GM18861 (cell line): ENCODE results near the gene PRAMEF5.
"Not testable (repeated sequence)": the region's sequence is repeated elsewhere in the genome, so short reads cannot be mapped to it uniquely, and the experiment has no call there.

ENCODE experiments used
- ATAC-seq: cut with Tn5 transposase; IDR thresholded peaks from one replicate; pipeline ENCODE4 v1.9.1; 2021; ENCODE audit not compliant: unreplicated experiment

The PRAMEF5 gene

DNA sequence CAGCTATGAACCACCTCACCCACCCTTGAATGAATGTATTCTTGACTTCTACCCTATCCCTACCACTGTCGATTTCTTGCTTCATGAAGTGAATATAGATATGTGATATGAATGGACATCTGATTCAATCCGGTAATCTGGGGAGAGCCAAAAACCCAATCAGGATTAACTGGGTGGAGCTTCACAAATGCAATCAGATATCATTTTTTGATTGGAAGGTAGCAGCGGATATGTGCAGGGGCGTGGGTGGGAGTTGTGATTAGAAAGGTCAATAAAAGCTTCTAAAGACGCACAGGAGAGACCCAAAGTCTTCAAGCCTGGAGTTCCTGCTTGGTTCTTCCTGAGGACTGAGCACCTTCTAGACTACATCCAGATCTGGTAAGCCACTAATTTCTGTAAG, at the start of gene PRAMEF5:
Gene PRAMEF5, plus strand, starts transcription at position 301 of the 400 bp plus-strand sequence. CDS start 5,071 bp downstream, outside the sequence.
- ATAC-seq: not testable (repeated sequence)

- ATAC-seq: not testable (repeated sequence)
Observed at GRCh38 chr1:13208712-13209111, 45.3 kb upstream of the PRAMEF5 start.

DNA sequence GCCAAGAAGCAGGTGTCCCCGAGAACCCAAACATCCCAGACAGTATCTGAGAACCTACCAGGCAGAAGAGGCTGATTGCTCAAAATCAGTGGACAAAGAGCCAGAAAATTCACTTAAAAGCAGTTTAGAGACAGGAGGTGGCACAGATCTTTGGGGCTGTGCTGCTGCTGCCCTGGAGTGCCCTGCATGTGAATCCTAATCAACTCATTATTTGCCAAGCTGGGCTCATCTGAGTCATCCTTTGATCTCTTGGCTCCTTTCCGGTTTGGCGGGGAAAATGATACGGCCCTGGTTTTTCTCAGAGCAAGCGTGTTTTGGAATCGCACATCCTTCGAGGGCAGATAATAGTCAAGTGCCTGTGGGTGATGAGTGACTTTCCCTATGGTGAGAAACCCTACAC, 37.4 kb upstream of the PRAMEF5 start:
- not testable (repeated sequence) for ATAC-seq

- ATAC-seq: not testable (repeated sequence)
Observed at GRCh38 chr1:13219203-13219602, 34.8 kb upstream of the PRAMEF5 start.

DNA sequence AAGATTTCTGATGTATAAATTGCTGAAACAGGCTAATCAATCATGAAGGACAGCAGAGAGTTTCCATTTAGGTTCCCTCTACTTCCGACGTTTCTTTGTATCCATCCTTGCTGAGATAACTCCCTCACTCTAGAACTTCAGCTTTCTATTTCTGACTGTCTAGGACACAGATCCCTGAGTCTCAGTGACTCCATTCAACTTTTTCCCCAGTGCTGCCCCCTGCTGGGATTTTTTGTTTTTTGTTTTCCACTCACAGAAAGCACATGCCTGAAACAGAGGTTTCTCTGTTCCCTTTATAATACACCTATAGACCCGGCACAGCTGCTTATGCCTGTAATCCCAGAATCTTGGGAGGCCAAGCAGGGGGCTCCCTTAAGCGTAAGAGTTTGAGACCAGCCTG, 31.2 kb upstream of the PRAMEF5 start:
- ATAC-seq: not testable (repeated sequence)

DNA sequence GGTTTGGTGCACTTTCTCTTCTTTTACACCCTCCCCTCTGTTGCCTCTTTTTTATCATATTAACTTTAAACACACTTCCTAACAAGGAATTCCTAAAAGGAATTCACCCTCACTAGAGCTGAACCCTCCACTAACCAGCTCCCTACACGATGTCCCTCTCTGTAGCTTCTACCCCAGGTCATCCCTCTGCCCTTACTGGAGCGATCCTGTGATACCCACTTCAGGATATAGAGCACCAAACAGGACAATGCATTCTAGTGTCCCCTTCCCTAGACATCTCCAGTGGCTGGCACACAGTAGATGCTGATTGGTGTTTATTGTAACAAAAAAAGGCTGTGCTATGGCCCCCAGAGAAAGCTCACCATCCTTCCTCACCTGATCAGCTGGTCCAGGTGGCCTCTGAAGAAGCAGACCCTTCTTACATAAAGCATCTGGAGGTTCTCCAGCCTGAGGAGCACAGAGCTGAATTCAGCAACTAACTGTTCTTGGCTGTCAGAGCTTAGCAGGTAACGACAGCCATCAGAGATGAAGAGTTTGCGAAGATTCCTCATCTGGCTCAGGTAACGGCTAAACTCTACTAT, 29.4 kb upstream of the PRAMEF5 start:
- no peak for ATAC-seq

DNA sequence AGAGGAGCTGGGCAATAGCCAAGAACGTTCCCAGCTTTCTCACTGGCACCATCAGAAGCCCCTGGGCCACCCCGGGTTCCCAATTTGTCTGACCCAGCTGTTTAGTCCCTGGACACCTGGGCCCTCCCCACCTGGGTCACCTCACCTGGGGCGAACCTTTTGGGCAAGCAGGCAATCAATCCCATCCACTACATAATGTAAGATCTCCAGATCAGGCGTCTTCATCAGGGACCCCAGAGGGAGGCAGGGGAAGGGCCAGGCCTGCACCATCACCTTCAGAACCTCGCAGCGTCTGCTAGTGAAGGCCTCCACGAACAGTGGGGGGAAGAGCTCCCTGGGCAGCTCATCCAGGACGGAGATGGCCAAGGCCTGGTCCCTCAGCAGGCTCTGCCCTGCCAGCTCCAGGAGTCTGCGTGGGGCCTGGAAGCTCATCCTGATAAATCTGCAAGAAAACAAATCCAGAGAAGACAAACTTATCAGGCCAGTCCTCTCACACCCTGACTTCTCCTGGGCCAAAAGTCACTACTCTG, 28.3 kb upstream of the PRAMEF5 start, which contains the start of gene PRAMEF18:
Gene PRAMEF18, minus strand, starts transcription at position 480 of the 530 bp plus-strand sequence. Its CDS starts 48 bp downstream, at position 432.
- not testable (repeated sequence) for ATAC-seq

DNA sequence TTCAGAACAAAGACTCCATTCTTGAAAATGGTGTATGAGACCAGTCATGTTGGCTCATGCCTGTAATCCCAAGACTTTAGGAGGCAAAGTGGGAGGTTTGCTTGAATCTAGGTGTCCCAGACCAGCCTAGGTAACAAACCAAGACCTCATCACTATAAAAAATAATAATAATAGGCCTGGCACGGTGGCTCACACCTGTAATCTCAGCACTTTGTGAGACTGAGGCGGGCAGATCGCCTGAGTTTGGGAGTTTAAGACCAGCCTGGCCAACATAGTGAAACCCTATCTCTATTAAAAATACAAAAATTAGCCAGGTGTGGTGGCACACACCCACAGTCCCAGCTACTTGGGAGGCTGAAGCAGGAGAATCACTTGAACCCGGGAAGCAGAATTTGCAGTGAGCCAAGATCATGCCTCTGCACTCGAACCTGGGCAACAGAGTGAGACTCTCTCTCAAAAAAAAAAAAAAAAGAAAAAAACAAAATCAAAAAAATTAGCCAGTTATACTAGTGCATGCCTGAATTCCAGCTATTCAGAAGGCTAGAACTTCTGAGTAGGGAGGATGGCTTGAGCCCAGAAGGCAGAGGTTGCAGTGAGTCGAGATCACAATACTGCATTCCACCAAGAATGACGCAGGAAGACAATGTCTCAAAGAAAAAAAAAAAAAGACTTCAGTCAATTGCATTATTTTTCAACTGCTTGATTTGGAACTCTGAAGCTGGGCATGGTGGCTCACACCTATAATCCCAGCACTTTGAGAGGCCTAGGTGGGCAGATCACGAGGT, 26.5 kb upstream of the PRAMEF5 start:
- not testable (repeated sequence) for ATAC-seq

GRCh38 chr1:13228343-13228781, 25.6 kb upstream of the PRAMEF5 start:
- no peak for ATAC-seq

GRCh38 chr1:13230096-13230495, 23.9 kb upstream of the PRAMEF5 start:
- not testable (repeated sequence) for ATAC-seq

GRCh38 chr1:13230601-13231000, 23.4 kb upstream of the PRAMEF5 start:
- not testable (repeated sequence) for ATAC-seq

GRCh38 chr1:13231061-13231750, 22.8 kb upstream of the PRAMEF5 start:
- not testable (repeated sequence) for ATAC-seq

DNA sequence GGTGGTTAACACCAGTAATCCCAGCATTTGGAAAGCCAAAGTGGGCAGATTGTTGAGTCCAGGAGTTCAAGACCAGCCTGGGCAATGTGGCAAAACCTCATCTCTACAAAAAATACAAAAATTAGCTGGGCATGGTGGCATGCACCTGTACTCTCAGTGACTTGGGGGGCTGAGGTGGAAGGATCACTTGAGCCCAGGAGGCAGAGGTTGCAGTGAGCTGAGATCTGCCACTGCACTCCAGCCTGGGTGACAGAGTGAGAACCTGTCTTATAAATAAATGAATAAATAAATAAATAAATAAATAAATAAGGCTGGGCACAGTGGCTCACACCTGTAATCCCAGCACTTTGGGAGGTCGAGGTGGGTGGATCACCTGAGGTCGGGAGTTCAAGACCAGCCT, 21.9 kb upstream of the PRAMEF5 start:
- ATAC-seq: not testable (repeated sequence)

GRCh38 chr1:13234057-13234456, 19.9 kb upstream of the PRAMEF5 start:
- ATAC-seq: not testable (repeated sequence)

GRCh38 chr1:13237572-13237971, 16.4 kb upstream of the PRAMEF5 start:
- ATAC-seq: not testable (repeated sequence)

GRCh38 chr1:13239633-13240032, 14.4 kb upstream of the PRAMEF5 start:
- ATAC-seq: not testable (repeated sequence)

DNA sequence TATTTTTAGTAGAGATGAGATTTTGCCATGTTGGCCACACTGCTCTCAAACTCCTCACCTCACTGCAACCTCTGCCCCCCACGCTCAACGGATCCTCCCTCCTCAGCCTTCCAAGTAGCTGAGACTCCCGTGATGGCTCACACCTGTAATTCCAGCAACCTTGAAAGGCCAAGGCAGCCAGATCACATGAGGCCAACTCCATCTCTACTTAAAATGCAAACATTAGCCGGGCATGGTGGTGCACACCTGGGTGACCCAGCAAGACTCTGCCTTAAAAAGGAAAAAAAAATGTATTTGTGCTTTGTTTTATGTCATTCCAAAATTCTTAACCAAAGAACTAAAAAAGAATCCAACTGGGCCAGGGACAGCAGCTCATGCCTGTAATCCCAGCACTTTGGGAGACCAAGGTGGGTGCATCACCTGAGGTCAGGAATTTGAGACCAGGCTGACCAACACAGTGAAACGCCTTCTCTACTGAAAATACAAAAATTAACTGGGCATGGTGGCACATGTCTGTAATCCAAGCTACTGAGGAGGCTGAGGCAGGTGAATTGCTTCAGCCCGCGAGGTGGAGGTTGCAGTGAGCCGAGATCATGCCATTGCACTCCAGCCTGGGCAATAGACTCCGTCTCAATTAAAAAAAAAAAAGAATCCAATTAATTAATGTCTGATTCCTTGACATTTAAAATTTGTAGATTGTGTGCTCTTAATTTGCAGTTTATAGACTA, 10.3 kb upstream of the PRAMEF5 start:
- ATAC-seq: not testable (repeated sequence)

GRCh38 chr1:13245841-13246553, 8.0 kb upstream of the PRAMEF5 start:
- ATAC-seq: not testable (repeated sequence)

DNA sequence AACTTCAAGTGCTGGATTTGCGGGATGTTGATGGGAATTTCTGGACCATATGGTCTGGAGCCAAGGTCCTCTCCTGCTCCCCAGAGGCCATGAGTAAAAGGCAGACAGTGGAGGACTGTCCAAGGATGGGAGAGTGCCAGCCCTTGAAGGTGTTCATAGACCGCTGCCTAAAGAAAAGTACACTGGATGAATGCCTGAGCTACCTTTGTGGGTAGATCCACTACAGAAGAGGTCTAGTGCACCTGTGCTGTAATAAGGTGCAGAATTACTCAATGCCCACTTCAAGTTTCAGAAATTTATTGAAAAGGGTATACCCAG, 7.5 kb upstream of the PRAMEF5 start:
- ATAC-seq: not testable (repeated sequence)

DNA sequence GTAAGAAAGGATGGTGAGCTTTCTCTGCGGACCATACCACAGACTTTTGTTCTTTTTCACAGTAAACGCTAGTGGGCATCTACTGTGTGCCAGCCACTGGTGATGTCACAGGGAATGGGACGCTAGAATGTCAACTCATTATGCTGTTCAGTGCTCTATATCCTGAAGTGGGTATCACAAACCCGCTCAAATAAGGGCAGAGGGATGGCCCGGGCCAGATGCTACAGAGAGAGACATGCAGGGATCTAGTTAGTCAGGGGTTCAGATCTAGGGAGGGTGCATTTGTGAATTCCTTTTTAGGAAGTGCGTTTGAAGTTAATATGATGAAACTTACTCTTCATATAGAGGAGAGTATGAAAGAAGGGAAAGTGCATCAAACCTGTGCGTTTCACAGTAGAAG, 6.9 kb upstream of the PRAMEF5 start:
- not testable (repeated sequence) for ATAC-seq
